Inflammatory macrophage (primary cell): ENCODE data around the gene JMJD6.
"Not testable (repeated sequence)": the region's sequence is repeated elsewhere in the genome, so short reads cannot be mapped to it uniquely, and the experiment has no call there.

Experiments
- DNase-seq, 2 donors: peaks; one replicate each; pipeline ENCODE4 v3.0.0-alpha.2; 2020 to 2022

JMJD6 gene

DNA sequence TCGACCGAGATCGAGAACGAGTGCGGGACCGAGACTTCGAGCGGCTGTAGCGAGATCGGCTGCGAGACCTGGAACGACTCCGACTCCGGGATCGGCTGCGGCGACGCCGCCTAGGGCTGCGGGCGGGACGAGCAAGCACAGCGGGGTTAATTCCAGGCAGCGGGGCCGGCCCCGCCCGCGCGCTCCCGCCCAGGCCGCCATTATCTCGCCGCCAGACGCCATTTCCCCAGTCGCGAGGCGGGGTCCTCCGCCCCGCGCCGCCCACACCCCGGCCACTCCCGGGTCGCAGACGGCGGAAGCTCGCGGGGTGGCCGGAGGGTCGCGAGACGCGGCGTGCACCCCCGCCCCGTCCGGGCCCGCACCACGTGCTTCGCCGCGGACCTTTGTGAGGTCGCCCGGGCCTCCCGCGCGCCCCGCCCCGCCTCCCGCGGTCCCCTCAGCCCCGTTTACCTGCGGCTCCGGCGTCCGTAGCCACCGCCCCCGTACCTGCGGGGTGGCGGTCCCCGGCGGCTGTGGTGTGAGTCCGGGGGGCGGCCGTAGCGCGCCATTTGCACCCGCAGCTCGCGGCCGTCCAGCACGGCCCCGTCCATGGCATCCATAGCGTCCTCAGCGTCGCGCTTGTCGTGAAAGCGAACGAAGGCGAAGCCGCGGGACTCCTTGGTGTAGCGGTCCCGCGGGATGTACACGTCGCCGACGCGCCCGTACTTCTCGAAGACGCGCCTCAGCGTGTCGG is 10.1 kb upstream of the JMJD6 start:
- peak; percentile 64 to 82 for DNase-seq

DNA sequence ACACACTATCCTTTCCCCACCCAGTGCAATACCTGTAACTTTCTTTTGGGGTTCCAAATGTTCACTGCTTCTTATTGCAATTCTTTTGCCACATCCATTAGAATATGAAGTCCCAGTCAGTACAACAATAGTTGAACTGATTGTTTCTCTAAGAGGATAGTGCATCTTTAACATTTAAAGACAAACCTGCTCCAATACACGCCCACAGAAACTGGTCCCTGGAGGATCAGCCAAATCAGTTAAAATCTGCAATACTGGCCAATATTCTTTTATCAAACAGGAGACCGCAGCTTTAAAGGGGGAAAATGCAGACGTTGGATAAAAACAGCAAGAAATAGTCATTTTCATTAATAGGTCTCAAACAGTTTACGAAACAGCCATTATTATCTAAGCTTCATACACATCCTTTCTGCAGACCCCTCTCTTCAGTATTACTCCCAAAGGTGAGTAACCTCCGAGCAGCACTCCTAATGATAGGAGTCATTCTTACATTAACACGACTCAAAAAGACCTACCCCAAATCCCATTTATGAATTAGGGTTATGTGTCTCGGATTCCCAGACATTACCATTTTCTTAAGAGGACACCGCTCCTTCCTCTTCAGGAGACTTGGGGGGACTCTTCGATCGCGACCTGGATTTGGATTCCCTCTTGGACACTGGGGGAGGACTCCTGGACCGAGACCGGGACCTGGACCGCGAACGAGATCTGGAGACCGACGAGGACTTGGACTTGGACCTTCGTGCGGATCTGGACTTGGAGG is 9.4 kb upstream of the JMJD6 start:
- no peak for DNase-seq

DNA sequence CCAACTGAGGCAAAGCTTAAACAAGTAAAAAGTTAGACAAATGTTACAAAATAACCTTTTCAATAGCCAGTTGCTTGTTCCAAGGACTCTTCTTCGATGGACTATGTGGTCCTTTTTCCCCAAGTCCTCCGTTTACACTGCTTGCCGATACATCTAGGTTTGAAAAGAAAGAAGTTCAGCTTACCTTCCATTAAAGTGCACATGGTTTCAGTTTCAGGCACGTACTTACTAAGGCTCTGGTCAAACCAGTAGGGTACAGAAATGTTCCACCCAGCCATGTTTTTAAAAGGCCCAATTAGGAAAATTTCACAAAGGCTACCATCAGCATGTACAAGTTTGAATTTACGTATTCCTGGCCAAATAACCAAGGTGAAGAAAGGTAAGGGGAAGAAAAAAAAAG is 8.6 kb upstream of the JMJD6 start:
- peak in 1 of 2 donors; percentile 23 for DNase-seq

DNA sequence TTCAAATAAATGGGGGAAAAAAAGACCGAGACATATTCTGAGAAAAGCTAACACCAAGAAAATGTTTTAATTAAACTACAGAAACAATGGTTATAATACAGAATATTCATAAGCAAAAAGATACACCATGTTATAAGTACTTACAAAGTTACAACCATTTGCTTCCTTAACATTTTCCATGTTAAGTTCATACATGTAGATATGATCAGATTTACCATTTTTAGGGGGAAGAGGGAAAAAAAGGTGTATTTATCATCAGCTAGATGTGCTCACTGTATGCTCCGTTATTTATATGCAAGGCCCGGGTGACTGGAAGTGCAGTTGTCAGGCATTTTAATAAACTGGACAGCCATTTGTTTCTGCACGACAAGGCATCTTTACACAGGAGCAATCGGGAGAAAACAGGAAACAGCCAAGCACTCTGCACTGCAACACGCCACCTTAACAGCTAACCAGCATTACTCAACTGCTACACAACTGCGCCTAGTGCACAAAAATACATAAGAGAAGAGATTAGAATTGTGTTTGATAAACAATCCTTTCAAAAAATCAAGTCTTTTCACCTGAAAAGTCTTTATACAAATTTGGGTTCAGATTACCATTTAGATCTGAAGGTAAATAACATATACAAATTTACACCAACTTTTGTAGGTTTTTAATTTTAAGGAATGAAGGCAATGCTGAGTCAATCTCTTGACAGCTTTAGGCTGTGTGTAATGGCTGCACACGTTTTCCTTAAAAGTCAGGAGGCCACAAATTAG is 7.9 kb upstream of the JMJD6 start:
- peak; percentile 62 to 66 for DNase-seq

DNA sequence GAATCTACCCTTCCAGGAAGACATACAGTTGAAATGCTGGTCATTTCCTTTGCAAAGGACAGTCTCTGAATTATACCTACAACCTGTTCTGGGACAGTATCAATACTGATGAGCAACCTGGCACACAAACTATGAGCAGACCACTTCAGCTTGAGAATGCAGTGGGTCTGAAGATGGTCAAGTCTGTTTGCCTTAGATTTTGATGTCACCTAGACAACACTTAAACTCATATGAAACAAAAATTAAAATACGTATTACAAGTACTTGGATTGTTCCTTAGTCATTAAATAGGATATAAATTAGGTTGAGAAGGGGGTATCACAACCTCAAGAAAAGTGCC is 7.2 kb upstream of the JMJD6 start:
- DNase-seq = no peak

DNA sequence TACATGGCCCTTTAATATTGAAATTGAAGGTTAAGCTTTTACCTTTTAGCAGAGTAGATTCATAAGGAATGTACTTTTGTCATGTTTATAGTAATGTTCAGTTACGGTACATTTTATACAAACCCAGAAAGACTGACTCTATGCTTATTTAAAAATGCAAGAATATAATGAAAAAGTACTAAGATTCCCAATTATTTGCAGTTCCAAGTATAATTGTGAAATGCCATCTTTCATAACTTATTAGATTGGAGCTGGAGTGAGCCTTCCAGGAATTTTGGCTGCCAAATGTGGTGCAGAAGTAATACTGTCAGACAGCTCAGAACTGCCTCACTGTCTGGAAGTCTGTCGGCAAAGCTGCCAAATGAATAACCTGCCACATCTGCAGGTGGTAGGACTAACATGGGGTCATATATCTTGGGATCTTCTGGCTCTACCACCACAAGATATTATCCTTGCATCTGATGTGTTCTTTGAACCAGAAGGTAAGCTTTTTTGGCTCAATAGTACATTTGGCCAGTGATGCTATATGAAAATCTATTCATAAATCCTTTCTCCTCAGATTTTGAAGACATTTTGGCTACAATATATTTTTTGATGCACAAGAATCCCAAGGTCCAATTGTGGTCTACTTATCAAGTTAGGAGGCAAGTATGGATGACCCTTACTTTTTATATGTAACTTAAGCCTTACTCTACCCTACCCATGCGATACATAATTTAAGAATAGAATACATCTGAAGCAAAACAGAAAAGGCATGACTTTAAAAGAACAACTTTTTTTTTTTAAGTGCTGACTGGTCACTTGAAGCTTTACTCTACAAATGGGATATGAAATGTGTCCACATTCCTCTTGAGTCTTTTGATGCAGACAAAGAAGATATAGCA is 6.6 kb upstream of the JMJD6 start:
- DNase-seq = no peak

DNA sequence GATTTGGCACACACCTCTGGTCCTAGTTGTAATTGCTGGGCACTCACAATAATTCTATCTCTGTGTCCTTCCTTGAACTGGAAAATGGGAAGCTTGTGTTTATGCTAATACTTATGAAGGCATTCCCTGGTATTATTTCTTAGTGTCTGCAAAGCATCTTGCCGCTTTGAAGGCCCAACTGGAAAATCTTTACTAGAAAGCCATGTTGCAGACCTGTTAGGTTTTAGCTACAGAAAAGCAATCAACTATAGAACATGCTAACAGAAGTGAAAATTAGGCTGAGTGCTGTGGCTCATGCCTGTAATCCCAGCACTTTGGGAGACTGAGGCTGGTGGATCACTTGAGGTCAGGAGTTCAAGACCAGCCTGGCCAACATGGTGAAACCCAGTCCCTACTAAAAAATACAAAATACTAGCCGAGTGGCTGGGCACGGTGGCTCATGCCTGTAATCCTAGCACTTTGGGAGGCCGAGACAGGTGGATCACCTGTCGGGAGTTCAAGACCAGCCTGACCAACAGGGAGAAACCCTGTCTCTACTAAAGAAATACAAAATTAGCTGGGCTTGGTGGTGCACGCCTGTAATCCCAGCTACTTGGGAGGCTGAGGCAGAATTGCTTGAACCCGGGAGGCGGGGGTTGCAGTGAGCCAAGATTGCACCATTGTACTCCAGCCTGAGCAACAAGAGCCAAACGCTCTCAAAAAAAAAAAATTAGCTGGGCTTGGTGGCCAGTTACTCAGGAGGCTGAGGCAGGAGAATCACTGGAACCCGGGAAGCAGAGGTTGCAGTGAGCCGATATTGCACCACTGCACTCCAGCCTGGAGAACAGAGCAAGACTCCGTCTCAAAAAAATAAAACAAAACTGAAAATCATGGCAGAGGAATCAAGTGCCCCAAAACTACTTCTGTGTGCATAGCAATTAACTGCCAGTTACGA is 5.7 kb upstream of the JMJD6 start:
- not testable (repeated sequence) for DNase-seq

DNA sequence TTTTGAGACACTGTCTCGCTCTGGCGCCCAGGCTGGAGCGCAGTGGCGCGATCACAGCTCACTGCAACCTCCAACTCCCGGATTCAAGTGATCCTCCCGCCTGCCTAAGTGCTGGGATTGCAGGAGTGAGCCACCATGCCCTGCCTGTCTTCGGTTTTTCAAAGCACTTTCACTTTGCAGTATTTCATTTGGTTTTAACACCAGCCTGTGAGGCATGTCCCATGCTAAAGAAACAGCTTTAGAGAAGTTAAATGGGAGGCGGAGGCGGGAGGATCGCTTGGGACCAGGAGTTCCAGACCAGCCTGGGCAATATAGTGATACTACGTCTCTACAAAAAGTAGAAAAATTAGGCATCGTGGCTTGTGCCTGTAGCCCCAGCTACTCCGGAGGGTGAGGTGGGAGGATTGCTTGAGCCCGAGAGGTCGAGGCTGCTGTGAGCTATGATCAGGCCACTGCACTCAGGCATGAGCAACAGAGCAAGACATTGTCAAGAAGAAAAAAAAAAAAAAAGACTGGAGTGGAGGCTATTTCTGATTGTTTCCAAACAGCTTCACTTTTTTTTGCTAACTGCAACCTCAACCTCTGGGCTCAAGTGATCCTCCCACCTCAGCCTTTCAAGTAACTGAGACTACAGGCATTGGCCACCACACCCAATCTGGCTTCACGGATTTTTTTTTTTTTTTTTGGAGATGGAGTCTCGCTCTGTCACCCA is 1.5 kb upstream of the JMJD6 start:
- peak; percentile 46 to 66 for DNase-seq

DNA sequence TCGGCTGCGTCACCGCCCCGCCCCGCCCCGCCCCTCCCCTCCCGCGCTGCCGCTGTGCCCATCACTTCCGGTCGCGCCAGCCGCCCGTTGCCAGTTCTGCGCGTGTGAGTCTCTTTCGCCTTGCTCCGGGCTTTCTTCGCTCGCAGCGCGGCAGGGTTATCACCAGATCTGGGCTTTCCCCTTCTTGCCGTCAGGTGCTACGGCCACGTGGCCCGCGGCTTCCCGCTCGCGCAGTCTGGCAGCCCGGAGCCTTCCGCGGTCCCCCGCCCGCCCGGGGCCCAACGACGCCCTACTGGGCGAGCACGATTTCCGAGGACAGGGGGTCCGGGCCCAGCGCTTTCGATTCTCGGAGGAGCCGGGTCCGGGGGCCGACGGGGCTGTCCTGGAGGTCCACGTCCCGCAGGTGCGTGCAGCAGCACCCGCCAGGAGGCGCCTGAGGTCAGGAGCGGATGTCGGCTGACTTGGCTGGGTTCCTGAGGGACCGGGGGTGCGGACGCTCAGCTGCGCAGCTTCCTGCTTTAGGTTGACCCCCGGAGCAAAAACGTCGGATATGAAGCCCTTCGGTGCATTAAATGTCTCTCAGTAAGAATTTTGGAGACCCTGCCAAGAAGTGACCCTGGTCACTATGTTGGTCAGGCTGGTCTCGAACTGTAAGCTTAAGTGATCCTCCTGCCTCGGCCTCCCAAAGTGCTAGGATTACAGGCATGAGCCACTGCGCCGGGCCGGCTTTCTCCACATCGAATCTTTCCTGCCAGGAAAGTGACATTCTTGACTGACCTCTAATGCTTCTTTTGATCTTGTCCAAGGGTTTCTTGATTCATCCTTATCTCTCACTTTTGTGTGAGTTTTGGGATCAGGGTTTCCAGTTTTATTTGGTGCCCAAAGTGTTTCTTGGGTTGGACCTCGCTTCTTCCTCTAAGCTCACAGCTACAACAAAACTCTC is 641 bp upstream of the JMJD6 start, which contains the start of gene METTL23:
Gene METTL23 (plus strand): TSS at position 64 of the 943 bp plus-strand sequence. CDS start 2,872 bp downstream, outside the sequence.
- DNase-seq = peak; percentile 58 to 76

DNA sequence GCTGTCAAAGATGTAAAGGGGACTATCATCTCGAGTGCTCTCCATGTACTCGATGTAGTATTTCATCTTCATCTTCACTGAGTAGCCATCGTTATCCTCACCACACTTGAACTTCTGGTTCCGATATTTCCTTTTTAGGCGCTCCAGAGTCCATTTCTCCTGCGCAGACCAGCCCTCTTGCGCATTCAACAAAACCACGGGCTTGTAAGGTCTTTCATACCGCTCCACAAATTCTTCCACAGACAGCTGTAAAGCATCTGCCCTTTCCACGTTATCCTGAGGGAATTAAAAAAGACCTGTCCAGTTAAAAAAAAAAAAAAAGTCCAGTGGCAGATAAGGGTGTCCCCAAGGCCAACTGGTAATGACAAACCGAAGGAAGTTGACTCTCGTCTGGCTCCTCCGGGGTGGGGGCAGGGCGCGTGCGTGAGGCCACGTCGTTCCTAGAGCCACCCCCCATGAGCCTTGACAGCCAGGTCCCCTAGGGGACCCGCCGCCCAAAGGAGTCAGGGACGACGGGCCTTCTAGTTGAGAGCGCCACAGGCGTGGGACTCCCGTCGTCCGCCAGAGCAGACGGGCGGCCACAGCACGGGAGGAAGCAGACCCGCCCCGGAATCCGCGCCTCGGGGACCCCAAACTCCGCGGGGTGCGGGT is 701 bp downstream of the JMJD6 start:
- DNase-seq = peak; percentile 63 to 73

DNA sequence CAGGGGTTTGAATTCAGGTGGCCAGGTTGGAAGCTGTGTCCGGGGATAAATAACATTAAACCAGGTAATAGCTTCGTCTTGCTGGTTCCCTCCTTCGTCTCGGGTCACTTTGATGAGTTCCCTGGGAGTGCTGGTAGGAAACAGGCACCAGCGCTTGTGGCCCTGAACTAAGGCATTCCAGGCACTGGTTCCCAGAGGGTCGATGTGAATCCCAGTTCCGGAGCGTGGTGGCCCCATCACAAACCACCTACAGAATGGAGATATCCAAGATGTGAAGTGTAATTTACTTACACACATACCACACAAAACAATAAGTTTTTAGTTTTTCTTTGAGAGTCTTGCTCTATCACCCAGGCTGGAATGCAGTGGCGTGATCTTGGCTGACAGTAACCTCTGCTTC is 2.6 kb downstream of the JMJD6 start:
- no peak for DNase-seq

DNA sequence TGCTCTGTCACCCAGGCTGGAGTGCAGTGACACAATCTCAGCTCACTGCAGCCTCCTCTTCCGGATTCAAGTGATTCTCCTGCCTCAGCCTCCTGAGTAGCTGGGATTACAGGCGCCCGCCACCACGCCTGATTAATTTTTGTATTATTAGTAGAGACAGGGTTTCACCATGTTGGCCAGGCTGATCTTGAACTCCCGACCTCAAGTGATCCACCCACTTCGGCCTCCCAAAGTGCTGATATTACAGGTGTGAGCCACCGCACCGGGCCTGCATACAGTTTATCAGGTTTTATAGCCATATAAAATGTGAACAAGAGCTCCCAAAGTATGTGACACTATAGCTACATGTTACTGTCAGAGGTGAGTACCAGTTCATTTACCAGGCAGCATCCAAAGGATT is 3.4 kb downstream of the JMJD6 start:
- not testable (repeated sequence) for DNase-seq

DNA sequence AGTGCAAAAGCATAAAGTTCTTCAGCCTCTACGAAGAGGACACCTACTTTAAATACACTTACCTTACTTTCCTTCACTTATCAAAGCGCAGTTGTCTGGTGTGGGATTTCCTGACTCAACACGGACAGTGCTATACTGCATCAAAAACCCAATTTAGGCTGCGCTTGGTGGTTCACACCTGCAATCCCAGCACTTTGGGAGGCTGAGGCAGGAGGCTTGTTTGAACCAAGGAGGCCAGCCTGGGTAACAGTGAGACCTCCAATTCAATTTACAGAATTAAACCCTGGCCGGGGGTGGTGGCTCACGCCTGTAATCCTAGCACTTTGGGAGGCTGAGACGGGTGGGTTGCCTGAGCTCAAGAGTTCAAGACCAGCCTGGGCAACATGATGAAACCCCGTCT is 4.1 kb downstream of the JMJD6 start:
- DNase-seq = no peak

DNA sequence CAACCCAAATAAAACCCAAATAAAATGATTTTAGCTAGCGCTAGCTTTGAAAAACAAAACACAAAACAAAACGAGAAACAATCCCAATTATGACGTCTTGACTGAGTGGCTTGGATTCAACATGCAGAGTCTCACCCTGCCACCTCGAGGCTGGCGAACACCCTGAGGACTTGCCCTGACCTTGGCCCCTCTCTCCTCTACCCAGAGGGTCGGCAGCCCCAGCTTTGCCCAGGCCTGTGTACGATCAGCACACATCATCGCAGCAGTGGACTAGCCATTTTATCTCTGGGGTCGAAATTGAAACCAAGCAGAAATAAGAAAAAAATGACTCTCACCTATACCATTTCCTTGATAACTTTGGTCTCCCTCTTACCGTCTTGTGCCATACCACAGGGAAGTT is 4.9 kb downstream of the JMJD6 start:
- DNase-seq = no peak

DNA sequence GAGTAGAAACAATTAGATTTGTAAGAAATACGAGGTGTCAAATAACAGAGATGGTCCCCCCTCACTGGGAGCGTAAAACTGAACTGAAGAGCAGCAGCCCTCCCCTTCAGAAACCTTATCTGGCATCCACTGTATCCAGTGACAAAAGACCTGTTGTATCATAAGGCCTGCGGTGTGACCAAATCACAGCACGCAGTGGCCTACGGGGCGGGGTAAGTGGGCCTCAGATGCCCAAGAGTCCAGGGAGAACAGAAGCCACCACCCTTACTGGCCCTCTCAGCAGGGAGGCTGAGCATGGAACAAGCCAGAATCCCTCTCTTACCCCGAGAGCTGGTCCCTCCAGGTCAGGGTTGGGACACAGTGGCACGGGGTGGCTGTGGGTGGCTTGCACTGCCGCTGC is 5.5 kb downstream of the JMJD6 start:
- no peak for DNase-seq

DNA sequence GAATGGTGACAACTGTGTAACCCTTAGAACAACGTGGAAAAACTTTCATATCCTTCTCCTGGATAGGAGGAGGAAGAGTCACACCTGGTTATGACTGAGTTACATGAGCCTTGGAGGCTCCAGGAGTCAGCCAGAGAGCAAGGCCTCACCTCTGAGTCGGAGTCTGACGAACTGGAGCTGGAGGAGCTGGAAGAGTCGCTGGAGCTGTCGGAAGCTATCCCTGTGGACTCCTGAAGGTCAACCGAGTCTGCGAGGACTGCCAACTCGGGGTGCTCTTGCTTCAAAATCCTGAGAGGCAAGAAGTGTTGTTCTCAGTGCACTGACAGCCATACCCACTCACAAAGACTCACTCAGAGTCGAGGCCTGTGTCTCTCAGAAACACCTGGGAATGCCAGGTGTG is 6.2 kb downstream of the JMJD6 start:
- DNase-seq = no peak

DNA sequence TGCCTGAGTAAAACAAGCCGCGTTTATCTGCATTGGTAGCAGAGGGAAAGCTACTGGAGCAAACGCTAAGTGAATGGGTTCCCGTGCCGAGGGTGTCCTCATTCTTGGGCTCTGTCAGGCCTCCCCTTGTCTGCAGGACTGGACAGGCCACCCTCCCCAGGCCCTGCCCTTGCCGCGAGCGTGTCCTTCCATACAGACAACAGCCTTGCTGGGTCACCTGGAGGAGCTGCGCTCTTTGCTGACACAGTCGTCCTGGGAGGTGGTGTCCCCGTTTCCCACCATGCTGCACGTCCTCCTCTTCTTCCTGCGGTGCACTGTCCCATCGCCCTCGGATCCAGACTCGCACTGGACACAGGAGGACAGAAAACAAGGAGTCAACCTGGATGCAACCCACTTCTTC is 7.9 kb downstream of the JMJD6 start:
- DNase-seq = no peak

DNA sequence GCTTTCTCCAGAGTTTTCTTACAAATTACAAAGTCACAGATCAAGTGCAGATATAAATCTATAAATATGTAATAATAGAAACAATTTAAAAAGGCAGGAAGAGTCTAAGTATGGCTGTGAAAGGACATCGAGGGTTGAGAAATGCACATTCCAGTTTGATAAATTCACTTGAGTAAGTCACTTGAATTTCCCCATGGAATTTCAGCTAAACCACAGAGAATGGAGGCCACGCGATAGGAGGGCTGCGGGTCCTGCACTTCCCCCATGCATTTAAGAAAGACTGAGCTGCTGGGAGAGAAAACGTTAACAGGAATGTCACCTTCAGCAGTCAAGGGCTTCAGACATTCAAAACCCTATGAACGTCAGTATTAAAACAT is 9.6 kb downstream of the JMJD6 start:
- DNase-seq = no peak
